Measurements from ENCODE around the gene CNN3.

Gene CNN3

DNA sequence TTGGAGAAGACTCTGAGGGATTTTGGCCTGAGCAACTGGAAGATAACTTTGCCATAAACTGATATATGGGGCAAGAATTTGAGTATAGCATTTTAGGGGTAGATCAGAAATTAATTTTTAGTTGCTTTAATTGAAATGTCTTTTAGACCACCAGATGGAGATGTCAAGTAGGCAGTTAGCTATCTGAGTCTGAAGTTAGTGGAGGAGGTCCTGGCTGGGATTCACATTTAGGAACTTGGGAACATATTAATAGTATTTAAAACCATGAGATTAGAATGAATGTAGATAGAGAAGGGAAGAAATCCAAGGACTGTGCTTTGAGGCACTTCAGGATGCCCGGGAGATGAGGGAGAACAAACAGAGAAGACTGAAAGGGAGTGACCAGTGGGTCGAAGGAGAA, 74.1 kb downstream of the CNN3 start:
- no peak for DNase-seq

- DNase-seq = no peak
These were observed 75.3 kb downstream of the CNN3 start for GRCh38 chr1:94851571-94851970.
